ENCODE measurements around the gene CTIF.

CTIF gene

GRCh38 chr18:48670751-48671560 lies 132.1 kb downstream of the CTIF start:
- Mint-ChIP-seq H3K4me3 (no peak overlapping the region), H3K27ac (no peak overlapping the region), H3K9me3 (peaks cover 26% of the 10 kb centered on the region), H3K4me1 (peaks cover 2% of the 10 kb centered on the region), H3K36me3 (ENCODE audit: low read depth) (peaks cover 30% of the 10 kb centered on the region), H3K27me3 (ENCODE audit: low read depth, poor library complexity) (no peaks in the 10 kb centered on the region)
- no peak for DNase-seq
- TF ChIP-seq CTCF (IDR thresholded peaks at IDR 0.05), result no peak

GRCh38 chr18:48671561-48671945 lies 132.7 kb downstream of the CTIF start:
- TF ChIP-seq CTCF (IDR thresholded peaks at IDR 0.05), result no peak
- Mint-ChIP-seq H3K9me3 (peaks cover 22% of the 10 kb centered on the region), H3K27ac (no peak overlapping the region), H3K36me3 (ENCODE audit: low read depth) (peaks cover 24% of the 10 kb centered on the region), H3K4me3 (no peak overlapping the region), H3K4me1 (peaks cover 8% of the 10 kb centered on the region), H3K27me3 (ENCODE audit: low read depth, poor library complexity) (no peaks in the 10 kb centered on the region)
- no peak for DNase-seq

- Mint-ChIP-seq H3K9me3 (peaks cover 22% of the 10 kb centered on the region), H3K27me3 (ENCODE audit: low read depth, poor library complexity) (no peaks in the 10 kb centered on the region), H3K4me3 (no peak overlapping the region), H3K36me3 (ENCODE audit: low read depth) (peaks cover 23% of the 10 kb centered on the region), H3K27ac (no peak overlapping the region), H3K4me1 (peaks cover 16% of the 10 kb centered on the region)
- TF ChIP-seq CTCF (IDR thresholded peaks at IDR 0.05), result no peak
- no peak for DNase-seq
Measured at GRCh38 chr18:48672671-48673340, 134.0 kb downstream of the CTIF start.

GRCh38 chr18:48673456-48673852 lies 134.6 kb downstream of the CTIF start:
- no peak overlapping the region for H3K27ac Mint-ChIP-seq
- no peak for TF ChIP-seq CTCF (IDR thresholded peaks at IDR 0.05)
- H3K36me3 Mint-ChIP-seq (ENCODE audit: low read depth), result peaks cover 23% of the 10 kb centered on the region
- H3K4me1 Mint-ChIP-seq, result peaks cover 18% of the 10 kb centered on the region
- H3K4me3 Mint-ChIP-seq, result no peak overlapping the region
- no peak for DNase-seq
- H3K27me3 Mint-ChIP-seq (ENCODE audit: low read depth, poor library complexity), result no peaks in the 10 kb centered on the region
- peaks cover 22% of the 10 kb centered on the region for H3K9me3 Mint-ChIP-seq

- Mint-ChIP-seq H3K4me3 (no peak overlapping the region), H3K27me3 (ENCODE audit: low read depth, poor library complexity) (no peaks in the 10 kb centered on the region), H3K36me3 (ENCODE audit: low read depth) (peaks cover 23% of the 10 kb centered on the region), H3K9me3 (peaks cover 22% of the 10 kb centered on the region), H3K4me1 (peaks cover 18% of the 10 kb centered on the region), H3K27ac (no peak overlapping the region)
- no peak for TF ChIP-seq CTCF (IDR thresholded peaks at IDR 0.05)
- no peak for DNase-seq
Measured at GRCh38 chr18:48673853-48674721, 135.3 kb downstream of the CTIF start.
